ENCODE measurements around the gene DIPK1C. TPM values are rescaled to one million over a fixed set of nuclear protein-coding genes. Genes with fewer than 3 reads are reported as not detected.
A peak's percentile ranks its signal among the peaks of the same experiment; 100 is the strongest.

Gene DIPK1C
- total RNA-seq, 2 donors from 2014 or later = not detected

- no peaks in the 10 kb centered on the region for H3K9me3 ChIP-seq
- no peak overlapping the region for H3K27ac ChIP-seq
- H3K4me3 ChIP-seq = no peak overlapping the region
- no peaks in the 10 kb centered on the region for H3K27me3 ChIP-seq
- no peaks in the 10 kb centered on the region for H3K4me1 ChIP-seq
- no peak for DNase-seq
- intact Hi-C loops (cut with DNase I) = no loop called here
- H3K36me3 ChIP-seq (replicated peaks in 1 of 2; ENCODE audit: insufficient read depth in 1 of 2, low read depth in 2 of 2) = no peaks in the 10 kb centered on the region
- no peak for ATAC-seq
- TF ChIP-seq CTCF (IDR thresholded peaks at IDR 0.05) = no peak
- no peak for TF ChIP-seq POLR2A (IDR thresholded peaks at IDR 0.05)
- WGBS, 2 donors = 88 to 91% methylated on average over 8 to 9 of the region's 9 CpGs
Measured at GRCh38 chr18:74402806-74403433, 54.2 kb downstream of the DIPK1C start.

- 67 to 71% methylated on average over 4 of the region's 4 CpGs for WGBS, 2 donors
- H3K36me3 ChIP-seq (replicated peaks in 1 of 2; ENCODE audit: insufficient read depth in 1 of 2, low read depth in 2 of 2) = no peaks in the 10 kb centered on the region
- no peak overlapping the region for H3K4me3 ChIP-seq
- ATAC-seq (no peak), DNase-seq (no peak)
- intact Hi-C loops (cut with DNase I) = no loop called here
- no peaks in the 10 kb centered on the region for H3K27me3 ChIP-seq
- TF ChIP-seq POLR2A (IDR thresholded peaks at IDR 0.05) (no peak), CTCF (IDR thresholded peaks at IDR 0.05) (no peak)
- no peaks in the 10 kb centered on the region for H3K9me3 ChIP-seq
- H3K4me1 ChIP-seq = peaks cover 10% of the 10 kb centered on the region
- H3K27ac ChIP-seq = no peak overlapping the region
Measured at GRCh38 chr18:74400813-74401212, 56.3 kb downstream of the DIPK1C start.

GRCh38 chr18:74399091-74399887, 57.8 kb downstream of the DIPK1C start:
- Histone ChIP-seq H3K27ac (no peak overlapping the region), H3K27me3 (no peaks in the 10 kb centered on the region), H3K4me3 (no peak overlapping the region), H3K4me1 (peaks cover 12% of the 10 kb centered on the region), H3K36me3 (replicated peaks in 1 of 2; ENCODE audit: insufficient read depth in 1 of 2, low read depth in 2 of 2) (no peaks in the 10 kb centered on the region), H3K9me3 (no peaks in the 10 kb centered on the region)
- TF ChIP-seq POLR2A (IDR thresholded peaks at IDR 0.05) (no peak), CTCF (IDR thresholded peaks at IDR 0.05) (no peak)
- ATAC-seq (no peak), DNase-seq (no peak)
- intact Hi-C loops (cut with DNase I) = no loop called here
- 50 to 55% methylated on average over 14 of the region's 14 CpGs for WGBS, 2 donors

- intact Hi-C loops (cut with DNase I) = no loop called here
- Histone ChIP-seq H3K4me3 (no peak overlapping the region), H3K9me3 (no peaks in the 10 kb centered on the region), H3K36me3 (replicated peaks in 1 of 2; ENCODE audit: insufficient read depth in 1 of 2, low read depth in 2 of 2) (no peaks in the 10 kb centered on the region), H3K27me3 (no peaks in the 10 kb centered on the region), H3K27ac (no peak overlapping the region), H3K4me1 (peaks cover 12% of the 10 kb centered on the region)
- 73 to 74% methylated on average over 5 to 7 of the region's 7 CpGs for WGBS, 2 donors
- TF ChIP-seq CTCF (IDR thresholded peaks at IDR 0.05) (peak in 1 of 7 experiments; percentile 10), POLR2A (IDR thresholded peaks at IDR 0.05) (no peak)
- no peak for ATAC-seq
- peak in 1 of 4 donors; percentile 21 for DNase-seq
Measured at GRCh38 chr18:74397572-74397971, 59.5 kb downstream of the DIPK1C start.
